Embryonic facial prominence (tissue), 1 donor: Measurements from ENCODE around the gene CXorf66.
"Not testable (repeated sequence)": the region's sequence is repeated elsewhere in the genome, so short reads cannot be mapped to it uniquely, and the experiment has no call there.

Experiments used
- DNase-seq: peaks from one replicate; pipeline ENCODE4 v3.0.0-alpha.2; 2016; ENCODE audit errors: extremely low spot score

CXorf66 gene

GRCh38 chrX:139929876-139930275 lies 35.4 kb downstream of the CXorf66 start:
- no peak for DNase-seq

- DNase-seq = no peak
These were observed 40.6 kb downstream of the CXorf66 start for GRCh38 chrX:139924696-139925095.

GRCh38 chrX:139924069-139924695 lies 41.1 kb downstream of the CXorf66 start:
- no peak for DNase-seq

GRCh38 chrX:139921142-139921541 lies 44.2 kb downstream of the CXorf66 start:
- not testable (repeated sequence) for DNase-seq

- no peak for DNase-seq
These were observed 45.0 kb downstream of the CXorf66 start for GRCh38 chrX:139920316-139920715.

GRCh38 chrX:139914421-139914820 lies 50.9 kb downstream of the CXorf66 start:
- DNase-seq = no peak

- DNase-seq = no peak
These were observed 55.6 kb downstream of the CXorf66 start for GRCh38 chrX:139909712-139910111.

GRCh38 chrX:139907078-139907477 lies 58.2 kb downstream of the CXorf66 start:
- DNase-seq = no peak

- DNase-seq = no peak
These were observed 59.6 kb downstream of the CXorf66 start for GRCh38 chrX:139905743-139906142.
